Effector memory CD8-positive, alpha-beta T cell (primary cell): ENCODE results near the gene UGT2B11.

Experiments used
- ATAC-seq: fragments of 150-1000 bp; cut with Tn5 transposase; replicated peaks from 2 replicates; pipeline ENCODE4 v1.10.0; 2021; ENCODE audit warnings: mild to moderate bottlenecking, moderate library complexity
- DNase-seq, 3 experiments: peaks; one replicate each; pipeline ENCODE4 v3.0.0; 2021
- H3K27ac Mint-ChIP-seq, 2 donors: one replicate each; pipeline ENCODE4 v1.8.0; 2022; ENCODE audit warnings: mild to moderate bottlenecking in 2 of 2, mixed read lengths in 2 of 2, moderate library complexity in 2 of 2
- H3K27me3 Mint-ChIP-seq, 2 donors: one replicate each; pipeline ENCODE4 v1.8.0; 2022; ENCODE audit warnings: mixed read lengths in 2 of 2
- H3K36me3 Mint-ChIP-seq: one replicate; pipeline ENCODE4 v1.8.0; 2022; ENCODE audit warnings: mild to moderate bottlenecking, moderate library complexity, mixed read lengths; ENCODE audit not compliant: insufficient read depth
- H3K4me1 Mint-ChIP-seq, 2 donors: one replicate each; pipeline ENCODE4 v1.8.0; 2022; ENCODE audit warnings: low read depth in 2 of 2, mixed read lengths in 2 of 2
- H3K4me3 Mint-ChIP-seq, 2 donors: one replicate each; pipeline ENCODE4 v1.8.0; 2022; ENCODE audit warnings: mild to moderate bottlenecking in 2 of 2, mixed read lengths in 2 of 2, moderate library complexity in 2 of 2
- H3K9me3 Mint-ChIP-seq, 2 donors: one replicate each; pipeline ENCODE4 v1.8.0; 2022; ENCODE audit warnings: mixed read lengths in 2 of 2

UGT2B11 gene

DNA sequence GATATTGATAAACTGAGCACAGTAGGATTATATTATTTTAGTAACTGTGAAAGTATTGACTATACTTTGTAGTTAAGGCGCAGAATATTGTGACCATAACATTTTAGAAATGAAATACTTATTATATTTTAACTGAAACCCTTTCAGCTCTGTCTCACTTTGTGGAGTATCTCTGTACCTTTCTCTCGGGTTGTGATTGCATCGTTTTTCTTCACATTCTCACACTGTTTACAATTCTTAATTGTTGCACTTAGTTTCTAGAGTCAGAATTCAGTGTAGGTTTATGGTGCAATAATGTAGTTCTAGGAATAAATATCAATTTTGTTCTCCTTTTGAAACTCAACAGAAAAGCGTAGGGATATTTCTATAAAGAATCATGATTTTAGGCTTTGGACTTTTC is 60.5 kb downstream of the UGT2B11 start:
- Mint-ChIP-seq H3K27ac (no peak overlapping the region), H3K4me1 (no peaks in the 10 kb centered on the region), H3K27me3 (no peaks in the 10 kb centered on the region), H3K4me3 (no peak overlapping the region), H3K36me3 (no peaks in the 10 kb centered on the region), H3K9me3 (peaks cover 0 to 2% of the 10 kb centered on the region in 2 donors)
- no peak for ATAC-seq
- no peak for DNase-seq
